ENCODE results near the gene SLC25A51. TPM values are rescaled to one million over a fixed set of nuclear protein-coding genes. Genes with fewer than 3 reads are reported as not detected.

SLC25A51 gene
- total and polyA plus RNA-seq, 4 donors: 3.8 to 24.4 (median 9.1) TPM

DNA sequence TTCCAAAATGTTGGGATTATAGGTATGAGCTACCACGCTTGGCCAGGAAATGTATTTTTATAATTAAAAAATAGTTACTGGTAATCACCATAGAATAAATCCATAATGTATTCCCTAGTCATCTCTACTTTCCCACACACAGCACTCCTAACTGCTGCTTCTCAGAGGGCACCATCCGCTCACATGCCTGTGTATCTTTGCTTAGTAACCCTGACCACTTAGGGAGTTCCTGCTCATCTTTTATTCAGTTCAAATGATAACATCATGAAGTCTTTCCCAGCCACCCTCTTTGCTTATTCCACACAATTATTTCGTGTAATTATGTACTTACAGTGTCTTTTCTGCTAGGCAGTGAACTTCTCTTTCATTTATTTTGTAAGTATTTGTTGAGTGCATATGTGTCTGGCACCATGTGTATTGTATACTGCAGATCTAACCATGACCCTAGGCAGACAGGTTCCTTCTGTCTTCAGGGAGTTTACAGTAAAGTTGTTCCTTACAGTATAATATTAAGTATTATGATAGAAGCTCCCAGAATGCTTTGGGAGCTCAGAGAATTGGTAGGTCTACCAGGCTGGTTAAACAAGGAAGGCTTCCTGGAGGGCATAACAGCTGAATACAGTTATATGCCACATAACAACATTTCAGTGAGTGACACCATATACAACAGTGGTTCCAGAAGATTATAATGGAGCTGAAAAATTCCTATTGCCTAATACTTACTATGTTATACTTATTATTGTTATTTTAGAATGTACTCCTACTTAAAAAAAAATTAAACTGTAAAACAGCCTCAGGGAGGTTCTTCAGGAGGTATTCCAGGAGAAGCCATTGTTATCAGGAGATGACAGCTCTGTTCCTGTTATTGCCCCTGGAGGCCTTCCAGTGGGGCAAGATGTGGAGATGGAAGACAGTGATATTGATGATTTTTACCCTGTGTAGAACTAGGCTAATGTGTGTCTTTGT, 64.1 kb downstream of the SLC25A51 start:
- Histone ChIP-seq H3K36me3 (ENCODE audit: control insufficient read depth in 4 of 4, insufficient read depth in 3 of 4, low read depth in 1 of 4, low read length in 3 of 4) (peaks cover 0 to 9% (median 4%) of the 10 kb centered on the region in 4 donors), H3K27ac (ENCODE audit: low read depth in 1 of 2, low read length in 2 of 2) (no peak overlapping the region), H3K4me1 (ENCODE audit: control insufficient read depth in 4 of 4, insufficient read depth in 4 of 4, low read length in 3 of 4) (no peaks in the 10 kb centered on the region), H3K27me3 (ENCODE audit: control insufficient read depth in 4 of 4, insufficient read depth in 4 of 4, low read length in 3 of 4) (no peaks in the 10 kb centered on the region), H3K9ac (ENCODE audit: low read depth in 1 of 2, low read length in 2 of 2) (no peak overlapping the region), H3K9me3 (ENCODE audit: control insufficient read depth in 4 of 4, low read length in 3 of 4) (no peaks in the 10 kb centered on the region), H3K4me3 (ENCODE audit: low read depth in 1 of 3, low read length in 3 of 3) (no peak overlapping the region)
- DNase-seq (ENCODE audit: low spot score): no peak
- WGBS: 97% methylated on average over 3 of the region's 3 CpGs
- TF ChIP-seq, protein P1, sequence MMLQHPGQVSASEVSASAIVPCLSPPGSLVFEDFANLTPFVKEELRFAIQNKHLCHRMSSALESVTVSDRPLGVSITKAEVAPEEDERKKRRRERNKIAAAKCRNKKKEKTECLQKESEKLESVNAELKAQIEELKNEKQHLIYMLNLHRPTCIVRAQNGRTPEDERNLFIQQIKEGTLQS (IDR thresholded peaks at IDR 0.05): no peak
- TF ChIP-seq, protein P2, sequence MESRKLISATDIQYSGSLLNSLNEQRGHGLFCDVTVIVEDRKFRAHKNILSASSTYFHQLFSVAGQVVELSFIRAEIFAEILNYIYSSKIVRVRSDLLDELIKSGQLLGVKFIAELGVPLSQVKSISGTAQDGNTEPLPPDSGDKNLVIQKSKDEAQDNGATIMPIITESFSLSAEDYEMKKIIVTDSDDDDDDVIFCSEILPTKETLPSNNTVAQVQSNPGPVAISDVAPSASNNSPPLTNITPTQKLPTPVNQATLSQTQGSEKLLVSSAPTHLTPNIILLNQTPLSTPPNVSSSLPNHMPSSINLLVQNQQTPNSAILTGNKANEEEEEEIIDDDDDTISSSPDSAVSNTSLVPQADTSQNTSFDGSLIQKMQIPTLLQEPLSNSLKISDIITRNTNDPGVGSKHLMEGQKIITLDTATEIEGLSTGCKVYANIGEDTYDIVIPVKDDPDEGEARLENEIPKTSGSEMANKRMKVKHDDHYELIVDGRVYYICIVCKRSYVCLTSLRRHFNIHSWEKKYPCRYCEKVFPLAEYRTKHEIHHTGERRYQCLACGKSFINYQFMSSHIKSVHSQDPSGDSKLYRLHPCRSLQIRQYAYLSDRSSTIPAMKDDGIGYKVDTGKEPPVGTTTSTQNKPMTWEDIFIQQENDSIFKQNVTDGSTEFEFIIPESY (IDR thresholded peaks at IDR 0.05): no peak
- TF ChIP-seq FOXA2 (IDR thresholded peaks at IDR 0.05) (no peak), NR2F2 (IDR thresholded peaks at IDR 0.05) (no peak), EGR1 (IDR thresholded peaks at IDR 0.05; ENCODE audit: low read depth in 2 of 2) (no peak), RXRA (IDR thresholded peaks at IDR 0.05) (no peak), RAD21 (IDR thresholded peaks at IDR 0.05) (no peak), HNF4A (conservative IDR thresholded peaks at IDR 0.05) (no peak)

Small RNA genes lying within 50 kb of the gene (small RNA-seq; reads per million reads assigned to genes)
- gene RNU7-124P: not detected

Other genes with a start within 250 kb of the SLC25A51 start
- gene TRMT10B, start 150.3 kb downstream of the SLC25A51 start, total RNA-seq: 1 to 10 TPM; 2.0 to 2.1 TPM
- gene TRMT10B, start 150.3 kb downstream of the SLC25A51 start, polyA plus RNA-seq: 1 to 10 TPM; 1.9 to 3.9 TPM
- gene EXOSC3, start 119.1 kb downstream of the SLC25A51 start, total RNA-seq: 10 to 100 TPM; 19.9 to 27.7 TPM
- 10 to 100 TPM; 16.2 to 19.2 TPM for gene EXOSC3, start 119.1 kb downstream of the SLC25A51 start, polyA plus RNA-seq
- gene DCAF10, start 103.3 kb downstream of the SLC25A51 start, total RNA-seq: 10 to 100 TPM; 20.8 to 22.2 TPM
- 1 to 10 TPM; 9.7 TPM for gene DCAF10, start 103.3 kb downstream of the SLC25A51 start, polyA plus RNA-seq
- gene SHB, start 165.1 kb upstream of the SLC25A51 start, total RNA-seq: 10 to 100 TPM in 1 of 2 donors, 1 to 10 TPM in 1; 3.4 to 17.3 TPM
- 10 to 100 TPM in 1 of 2 donors, 1 to 10 TPM in 1; 3.6 to 10.4 TPM for gene SHB, start 165.1 kb upstream of the SLC25A51 start, polyA plus RNA-seq